ENCODE data around the gene LCN10. TPM values are rescaled to one million over a fixed set of nuclear protein-coding genes. Genes with fewer than 3 reads are reported as not detected.

Gene LCN10
- total and polyA plus RNA-seq, 2 of the 13 experiments (the other 11 are each of a cell fraction or from before 2014, with no cell fraction given): 0.53 to 0.61 TPM

DNA sequence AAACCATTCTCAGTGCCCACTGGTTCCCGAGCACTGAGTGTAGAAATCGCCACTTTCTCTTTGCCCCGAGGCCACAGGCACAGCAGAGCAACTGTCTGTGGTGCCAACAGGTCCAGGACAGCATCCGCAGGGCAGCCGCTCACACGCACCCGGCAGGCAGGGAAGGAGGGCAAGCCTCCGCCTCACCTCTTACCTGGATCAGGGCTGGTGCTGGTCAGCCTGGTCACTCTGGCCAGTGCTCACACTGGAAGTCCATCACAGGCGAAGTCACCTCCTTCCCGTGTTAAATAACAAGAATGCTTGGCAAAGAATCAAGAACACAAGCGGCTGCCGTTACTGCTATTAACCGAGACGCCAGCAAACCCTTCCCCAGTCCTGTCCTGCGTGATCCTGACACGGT, 16.6 kb downstream of the LCN10 start:
- 63% methylated on average over 10 of the region's 16 CpGs for WGBS (ENCODE audit: low lambda C conversion rate)
- Histone ChIP-seq H2AFZ (ENCODE audit: low read length) (no peak overlapping the region), H3K79me2 (ENCODE audit: insufficient read depth, low read length) (peaks cover 31% of the 10 kb centered on the region), H3K4me3 (replicated peaks in 1 of 3; ENCODE audit: insufficient read depth in 1 of 3, low read depth in 2 of 3, low read length in 3 of 3) (peak overlapping the region; percentile 75 to 89 (median 89)), H3K9ac (ENCODE audit: insufficient read depth, low read depth, low read length) (peak overlapping the region; percentile 90), H3K36me3 (replicated peaks in 1 of 2; ENCODE audit: control insufficient read depth in 1 of 2, insufficient read depth in 2 of 2, low read length in 2 of 2) (peaks cover 11 to 20% of the 10 kb centered on the region in 2 experiments; a peak in 4 of 5 replicates), H3K27ac (ENCODE audit: extremely low read length, insufficient read depth, low read length) (no peak overlapping the region), H3K9me3 (ENCODE audit: low read length) (no peaks in the 10 kb centered on the region), H3K4me2 (ENCODE audit: low read depth, low read length) (peak overlapping the region; percentile 97), H4K20me1 (ENCODE audit: insufficient read depth, low read length) (peaks cover 52% of the 10 kb centered on the region), H3K4me1 (ENCODE audit: insufficient read depth, low read length) (peaks cover 55% of the 10 kb centered on the region), H3K27me3 (ENCODE audit: control insufficient read depth in 1 of 2, insufficient read depth in 2 of 2, low read length in 2 of 2) (no peaks in the 10 kb centered on the region; a peak in 1 of 5 replicates)
- TF ChIP-seq, protein P1, sequence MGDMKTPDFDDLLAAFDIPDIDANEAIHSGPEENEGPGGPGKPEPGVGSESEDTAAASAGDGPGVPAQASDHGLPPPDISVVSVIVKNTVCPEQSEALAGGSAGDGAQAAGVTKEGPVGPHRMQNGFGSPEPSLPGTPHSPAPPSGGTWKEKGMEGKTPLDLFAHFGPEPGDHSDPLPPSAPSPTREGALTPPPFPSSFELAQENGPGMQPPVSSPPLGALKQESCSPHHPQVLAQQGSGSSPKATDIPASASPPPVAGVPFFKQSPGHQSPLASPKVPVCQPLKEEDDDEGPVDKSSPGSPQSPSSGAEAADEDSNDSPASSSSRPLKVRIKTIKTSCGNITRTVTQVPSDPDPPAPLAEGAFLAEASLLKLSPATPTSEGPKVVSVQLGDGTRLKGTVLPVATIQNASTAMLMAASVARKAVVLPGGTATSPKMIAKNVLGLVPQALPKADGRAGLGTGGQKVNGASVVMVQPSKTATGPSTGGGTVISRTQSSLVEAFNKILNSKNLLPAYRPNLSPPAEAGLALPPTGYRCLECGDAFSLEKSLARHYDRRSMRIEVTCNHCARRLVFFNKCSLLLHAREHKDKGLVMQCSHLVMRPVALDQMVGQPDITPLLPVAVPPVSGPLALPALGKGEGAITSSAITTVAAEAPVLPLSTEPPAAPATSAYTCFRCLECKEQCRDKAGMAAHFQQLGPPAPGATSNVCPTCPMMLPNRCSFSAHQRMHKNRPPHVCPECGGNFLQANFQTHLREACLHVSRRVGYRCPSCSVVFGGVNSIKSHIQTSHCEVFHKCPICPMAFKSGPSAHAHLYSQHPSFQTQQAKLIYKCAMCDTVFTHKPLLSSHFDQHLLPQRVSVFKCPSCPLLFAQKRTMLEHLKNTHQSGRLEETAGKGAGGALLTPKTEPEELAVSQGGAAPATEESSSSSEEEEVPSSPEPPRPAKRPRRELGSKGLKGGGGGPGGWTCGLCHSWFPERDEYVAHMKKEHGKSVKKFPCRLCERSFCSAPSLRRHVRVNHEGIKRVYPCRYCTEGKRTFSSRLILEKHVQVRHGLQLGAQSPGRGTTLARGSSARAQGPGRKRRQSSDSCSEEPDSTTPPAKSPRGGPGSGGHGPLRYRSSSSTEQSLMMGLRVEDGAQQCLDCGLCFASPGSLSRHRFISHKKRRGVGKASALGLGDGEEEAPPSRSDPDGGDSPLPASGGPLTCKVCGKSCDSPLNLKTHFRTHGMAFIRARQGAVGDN (CRISPR knock-in tag; IDR thresholded peaks at IDR 0.05): peak; percentile 41
- TF ChIP-seq RXRA (CRISPR knock-in tag; IDR thresholded peaks at IDR 0.05) (peak; percentile 13; the same call in 1 of the 2 replicates), SSRP1 (CRISPR knock-in tag; IDR thresholded peaks at IDR 0.05) (no peak), RBM22 (optimal IDR thresholded peaks at IDR 0.05; ENCODE audit: low read length) (peak; percentile 8)
- DNase-seq (ENCODE audit: low spot score) (no peak), ATAC-seq (no peak), FAIRE-seq (no peak)
- ChIA-PET POLR2A (interaction anchor here (0.8 to 3.6 kb wide), 3 partner anchors 28 to 54 kb away, joined by 3 to 30 read pairs (median 7); no protein-coding TSS in a partner anchor), CTCF (ENCODE audit: low intra/inter-chr PET ratio, low total read pairs) (no interaction called here)
- in situ Hi-C loops (cut with HindIII; ENCODE audit: extremely low pct_ligation_motif_present, low pct_unique_long_range_greater_than_20kb): no loop called here
- BruUV-seq (replicated peaks): no TSS peak
- intact Hi-C loops (cut with micrococcal nuclease; ENCODE audit: unreplicated experiment): no loop called here
